Heart left ventricle (tissue), 13 donors: ENCODE data around the gene USP32.

ENCODE experiments used
- POLR2A ChIP-seq, 2 donors: fragments of 450-650 bp; IDR thresholded peaks; one replicate each; pipeline ENCODE4 v1.6.1; 2017; ENCODE audit warnings: antibody characterized with exemption in 2 of 2, mild to moderate bottlenecking in 2 of 2, moderate library complexity in 2 of 2
- TF ChIP-seq, protein P1 (sequence below), 12 donors: fragments of 200-600 bp; sonication (generic) in 4 of 12; IDR thresholded peaks; one replicate each; pipeline versions ENCODE4 v1.5.0 to v1.8.0; 2018 to 2022; ENCODE audit warnings: antibody characterized with exemption in 12 of 12, mild to moderate bottlenecking in 5 of 12
- donor health status: ischemic (EF 13 %, LVEDD 7.1; RV severe dilation, severe dysfunction).
- donor health status: DM: no; HTN: yes; CAD: no.
- donor health status: DM: no; HTN: no; CAD: no.
- donor health status: ischemic (EF 25% LVEDD 6.9; RV normal size, moderate dysfunction).
- donor health status: ischemic (EF 25% LVEDD 5.7; RV mildly dilated, moderate dysfunction).
- donor health status: ischemic (EF 35%, LVEDD 5.7; RV mildly dilated, moderate dysfunction).
- donor health status: nonischemic (EF 11% LVEDD 7.7; RV severe dilation, severe dysfunction).
- donor health status: DM: yes; HTN: yes; CAD: no.
- donor health status: PGD.
- donor health status: ischemic (EF 29% LVEDD 5.4; RV normal size, mild dysfunction).
- donor health status: nonischemic (EF 23%, LVEDD 6.1; RV moderate dilation, normal function).

DNA sequence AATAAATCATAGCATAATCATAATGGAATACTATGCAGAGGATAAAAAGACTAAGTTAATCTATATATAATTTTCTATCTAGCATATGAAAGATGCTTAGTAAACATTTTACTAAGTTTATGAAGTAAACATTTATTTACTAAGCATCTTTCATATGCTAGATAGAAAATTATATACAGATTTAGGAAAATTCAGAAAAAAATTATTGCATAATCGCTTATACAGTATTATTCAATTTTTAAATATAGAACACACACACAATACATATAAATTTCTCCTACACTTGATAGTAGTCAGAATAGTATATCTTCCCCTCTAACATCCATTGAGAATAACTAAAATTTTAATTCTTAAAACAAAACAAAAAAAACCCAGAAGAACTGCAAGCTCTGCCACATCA is 131.4 kb downstream of the USP32 start:
- TF ChIP-seq POLR2A (IDR thresholded peaks at IDR 0.05), result no peak
- TF ChIP-seq, protein P1, sequence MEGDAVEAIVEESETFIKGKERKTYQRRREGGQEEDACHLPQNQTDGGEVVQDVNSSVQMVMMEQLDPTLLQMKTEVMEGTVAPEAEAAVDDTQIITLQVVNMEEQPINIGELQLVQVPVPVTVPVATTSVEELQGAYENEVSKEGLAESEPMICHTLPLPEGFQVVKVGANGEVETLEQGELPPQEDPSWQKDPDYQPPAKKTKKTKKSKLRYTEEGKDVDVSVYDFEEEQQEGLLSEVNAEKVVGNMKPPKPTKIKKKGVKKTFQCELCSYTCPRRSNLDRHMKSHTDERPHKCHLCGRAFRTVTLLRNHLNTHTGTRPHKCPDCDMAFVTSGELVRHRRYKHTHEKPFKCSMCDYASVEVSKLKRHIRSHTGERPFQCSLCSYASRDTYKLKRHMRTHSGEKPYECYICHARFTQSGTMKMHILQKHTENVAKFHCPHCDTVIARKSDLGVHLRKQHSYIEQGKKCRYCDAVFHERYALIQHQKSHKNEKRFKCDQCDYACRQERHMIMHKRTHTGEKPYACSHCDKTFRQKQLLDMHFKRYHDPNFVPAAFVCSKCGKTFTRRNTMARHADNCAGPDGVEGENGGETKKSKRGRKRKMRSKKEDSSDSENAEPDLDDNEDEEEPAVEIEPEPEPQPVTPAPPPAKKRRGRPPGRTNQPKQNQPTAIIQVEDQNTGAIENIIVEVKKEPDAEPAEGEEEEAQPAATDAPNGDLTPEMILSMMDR (IDR thresholded peaks at IDR 0.05), result no peak
